OCI-LY7 (cell line): ENCODE results near the gene TMEM19. TPM values are rescaled to one million over a fixed set of nuclear protein-coding genes. Genes with fewer than 3 reads are reported as not detected.

ENCODE experiments used
- BruUV-seq: library from RNA; stranded (reverse); fragments of 400-500 nt; replicated peaks from 2 replicates; lab custom pipeline; 2021; lab: Mats Ljungman, UMichigan
- CTCF ChIA-PET: fragments of 300-600 bp; sonication (Branson Sonifier 250); formaldehyde crosslinking; loops from one replicate; lab custom pipeline; 2022; ENCODE audit warnings: antibody characterized with exemption; ENCODE audit not compliant: unreplicated experiment; lab: Charles Lee
- POLR2A ChIA-PET: fragments of 300-600 bp; sonication (Branson Sonifier 250); formaldehyde crosslinking; loops from one replicate; lab custom pipeline; 2022; ENCODE audit warnings: antibody characterized with exemption; lab: Charles Lee
- DNase-seq: peaks from one replicate; pipeline ENCODE4 v3.0.0-alpha.2; 2015; ENCODE audit warnings: low spot score
- H2AFZ ChIP-seq: fragments of 200-600 bp; sonication (generic), shearing (Covaris generic); 2 replicates; pipeline ENCODE4 v1.6.1; 2014; ENCODE audit warnings: mild to moderate bottlenecking, antibody characterized with exemption, low read length, moderate library complexity
- H3K27ac ChIP-seq: fragments of 200-600 bp; sonication (generic); 2 replicates; pipeline ENCODE4 v1.5.1; 2014; ENCODE audit warnings: mixed run types, low read depth, mild to moderate bottlenecking, moderate library complexity, low read length, inconsistent platforms; ENCODE audit not compliant: poor library complexity, severe bottlenecking
- H3K36me3 ChIP-seq: fragments of 200-600 bp; sonication (generic); 2 replicates; pipeline ENCODE4 v1.6.1; 2014; ENCODE audit warnings: mild to moderate bottlenecking, antibody characterized with exemption, low read length, moderate library complexity, mixed read lengths; ENCODE audit not compliant: insufficient read depth
- H3K4me1 ChIP-seq: fragments of 200-600 bp; sonication (generic); 2 replicates; pipeline ENCODE4 v1.5.1; 2014; ENCODE audit warnings: mild to moderate bottlenecking, low read length; ENCODE audit not compliant: insufficient read depth, poor library complexity, severe bottlenecking
- H3K4me2 ChIP-seq: fragments of 200-600 bp; sonication (generic); 2 replicates; pipeline ENCODE4 v1.6.1; 2014; ENCODE audit warnings: mild to moderate bottlenecking, low read length
- H3K4me3 ChIP-seq: fragments of 200-600 bp; sonication (generic); 2 replicates; pipeline ENCODE4 v1.5.1; 2014; ENCODE audit warnings: mild to moderate bottlenecking, low read depth, low read length; ENCODE audit not compliant: poor library complexity, severe bottlenecking
- H3K79me2 ChIP-seq: fragments of 200-600 bp; sonication (generic); 2 replicates; pipeline ENCODE4 v1.6.1; 2016; ENCODE audit warnings: low read depth, mild to moderate bottlenecking, low read length, moderate library complexity, mixed read lengths; ENCODE audit not compliant: insufficient read depth
- H3K9me2 ChIP-seq: fragments of 200-600 bp; sonication (generic); 2 replicates; pipeline ENCODE4 v1.6.1; 2016; ENCODE audit warnings: mild to moderate bottlenecking, low read length, mixed read lengths; ENCODE audit not compliant: insufficient read depth
- H3K9me3 ChIP-seq: fragments of 200-600 bp; sonication (generic); 2 replicates; pipeline ENCODE4 v1.6.1; 2014; ENCODE audit warnings: mild to moderate bottlenecking, mixed run types, low read length, mixed read lengths
- H4K20me1 ChIP-seq: fragments of 200-600 bp; sonication (generic); 2 replicates; pipeline ENCODE4 v1.6.1; 2014; ENCODE audit warnings: mild to moderate bottlenecking, antibody characterized with exemption, low read length, moderate library complexity, mixed read lengths; ENCODE audit not compliant: insufficient read depth
- CTCF ChIP-seq: fragments of 200-600 bp; sonication (generic); conservative IDR thresholded peaks from 2 replicates; pipeline ENCODE4 v1.5.1; 2014; ENCODE audit warnings: mild to moderate bottlenecking, antibody characterized with exemption, low read length, moderate library complexity, mixed read lengths
- EZH2phosphoT487 ChIP-seq: fragments of 200-600 bp; sonication (generic); IDR thresholded peaks from 2 replicates; pipeline ENCODE4 v1.6.1; 2018; ENCODE audit warnings: low read depth, borderline replicate concordance, mild to moderate bottlenecking, mixed run types, antibody characterized with exemption, low read length, moderate library complexity, mixed read lengths
- intact Hi-C: fragments of 100-400 bp; cut with micrococcal nuclease; formaldehyde crosslinking; loops from one replicate; pipeline ENCODE4 v1.10.0; 2022; ENCODE audit not compliant: unreplicated experiment
- total RNA-seq, 2 experiments: library from RNA; depleted of rRNA in 1 of 2; stranded (reverse); fragments of >200 nt in 1 of 2; shearing (Covaris generic) in 1 of 2; gene quantifications; 2 replicates each; pipeline ENCODE4 v1.2.3, GENCODE V29; 2014 to 2022

TMEM19 gene
- total RNA-seq, 2 experiments from 2014 or later, result 38.3 to 40.4 TPM

- POLR2A ChIA-PET, result no interaction called here
- intact Hi-C loops, result no loop called here
- Histone ChIP-seq H3K4me2 (no peak overlapping the region), H3K79me2 (peaks cover 13% of the 10 kb centered on the region; the same call in 1 of the 2 replicates), H3K27ac (no peak overlapping the region), H3K4me3 (no peak overlapping the region), H3K36me3 (peaks cover 95% of the 10 kb centered on the region), H4K20me1 (0 out of 2 replicates have a peak, but pooled peaks cover 6% of the 10 kb centered on the region), H3K9me2 (no peaks in the 10 kb centered on the region), H3K4me1 (no peaks in the 10 kb centered on the region), H3K9me3 (no peaks in the 10 kb centered on the region), H2AFZ (no peak overlapping the region)
- no peak for DNase-seq
- CTCF ChIA-PET, result no interaction called here
- BruUV-seq, result no TSS peak
- TF ChIP-seq CTCF (no peak), EZH2phosphoT487 (no peak)
Measured at GRCh38 chr12:71641390-71641789, 44.5 kb upstream of the TMEM19 start.

GRCh38 chr12:71642264-71642663, 43.6 kb upstream of the TMEM19 start:
- Histone ChIP-seq H3K36me3 (peaks cover 97% of the 10 kb centered on the region), H3K79me2 (peaks cover 20% of the 10 kb centered on the region; the same call in 1 of the 2 replicates), H3K4me3 (no peak overlapping the region), H3K9me2 (no peaks in the 10 kb centered on the region), H3K27ac (no peak overlapping the region), H3K9me3 (no peaks in the 10 kb centered on the region), H3K4me1 (no peaks in the 10 kb centered on the region), H3K4me2 (no peak overlapping the region), H2AFZ (no peak overlapping the region), H4K20me1 (no peaks in the 10 kb centered on the region)
- ChIA-PET CTCF (no interaction called here), POLR2A (interaction anchor here (0.6 to 0.8 kb wide), 3 partner anchors 17 to 1766 kb away, joined by 3 to 5 read pairs (median 4); no protein-coding TSS in a partner anchor)
- no TSS peak for BruUV-seq
- intact Hi-C loops, result no loop called here
- TF ChIP-seq EZH2phosphoT487 (no peak), CTCF (no peak)
- no peak for DNase-seq

GRCh38 chr12:71645268-71645667, 40.6 kb upstream of the TMEM19 start:
- H3K36me3 ChIP-seq, result peaks cover 94% of the 10 kb centered on the region
- ChIA-PET CTCF (no interaction called here), POLR2A (interaction anchor here (0.6 to 2.3 kb wide), 8 partner anchors 8 to 1290 kb away, joined by 3 to 9 read pairs (median 3); partner anchors contain the start of gene ZFC3H1)
- H3K9me3 ChIP-seq, result no peaks in the 10 kb centered on the region
- H3K79me2 ChIP-seq, result peaks cover 45% of the 10 kb centered on the region; the same call in 1 of the 2 replicates
- H3K9me2 ChIP-seq, result no peaks in the 10 kb centered on the region
- H4K20me1 ChIP-seq, result no peaks in the 10 kb centered on the region
- H3K4me3 ChIP-seq, result no peak overlapping the region
- no peak for DNase-seq
- H2AFZ ChIP-seq, result no peak overlapping the region
- intact Hi-C loops, result no loop called here
- TF ChIP-seq CTCF, result no peak
- no peak for TF ChIP-seq EZH2phosphoT487
- BruUV-seq, result no TSS peak
- no peak overlapping the region for H3K27ac ChIP-seq
- no peak overlapping the region for H3K4me2 ChIP-seq
- no peaks in the 10 kb centered on the region for H3K4me1 ChIP-seq
